ENCODE measurements around the gene ADCK1.
A peak's percentile ranks its signal among the peaks of the same experiment; 100 is the strongest.

Gene ADCK1

DNA sequence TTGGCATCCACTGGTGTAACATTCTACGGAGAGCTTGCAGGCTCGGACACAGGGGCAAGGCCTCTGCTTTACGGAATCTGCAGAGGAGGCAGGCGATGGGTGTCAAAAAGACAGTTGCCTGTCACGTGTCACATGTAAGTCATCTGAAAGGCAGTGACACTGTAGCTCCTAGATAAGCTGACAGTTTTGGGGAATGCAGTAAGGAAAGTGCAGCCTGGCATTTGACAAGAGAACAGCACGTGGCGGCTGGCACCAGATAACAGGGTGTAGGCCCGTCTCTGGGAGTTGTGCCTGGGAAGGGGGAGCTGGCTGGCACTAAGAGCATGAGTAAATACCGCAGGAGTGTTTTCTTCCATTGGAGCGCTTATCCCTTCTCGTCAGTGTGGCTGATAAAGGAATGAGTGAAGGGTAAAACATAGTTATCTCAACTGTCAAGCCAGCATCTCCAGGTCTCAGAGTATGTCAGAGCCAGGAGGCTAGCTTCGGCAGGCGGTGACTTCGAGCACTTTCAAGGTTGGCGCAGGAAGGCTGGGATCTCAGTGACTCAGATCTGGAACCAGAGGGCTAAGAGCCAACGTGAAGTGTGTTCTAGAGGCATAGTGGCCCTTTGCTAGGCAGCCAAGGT lies 26.1 kb downstream of the ADCK1 start:
- ChIA-PET POLR2A (no interaction called here), CTCF (no interaction called here)
- Histone ChIP-seq H3K9me3 (ENCODE audit: control extremely low read depth in 1 of 5, control insufficient read depth in 4 of 5, insufficient read depth in 2 of 5, low read depth in 1 of 5, low read length in 4 of 5) (no peaks in the 10 kb centered on the region), H3K36me3 (ENCODE audit: control insufficient read depth in 4 of 4, insufficient read depth in 4 of 4, low read length in 3 of 4) (peaks cover 2 to 13% (median 8%) of the 10 kb centered on the region in 4 experiments), H3K27me3 (replicated peaks in 2 of 5; ENCODE audit: control insufficient read depth in 4 of 5, insufficient read depth in 5 of 5, low read length in 4 of 5) (no peaks in the 10 kb centered on the region), H3K4me1 (ENCODE audit: control extremely low read depth in 1 of 4, control insufficient read depth in 4 of 4, insufficient read depth in 4 of 4, low read length in 3 of 4) (no peaks in the 10 kb centered on the region), H3K4me3 (ENCODE audit: control insufficient read depth in 1 of 7, extremely low read depth in 1 of 7, insufficient read depth in 4 of 7, low read depth in 2 of 7, low read length in 6 of 7) (no peak overlapping the region), H3K27ac (ENCODE audit: insufficient read depth in 1 of 2, low read depth in 1 of 2, low read length in 2 of 2, poor library complexity in 1 of 2, severe bottlenecking in 2 of 2) (no peak overlapping the region)
- 94% methylated on average over 16 of the region's 16 CpGs for WGBS (ENCODE audit: insufficient coverage)
- peak in 1 of 3 donors; percentile 6 for DNase-seq

GRCh38 chr14:77830692-77831091 lies 30.8 kb downstream of the ADCK1 start:
- H3K27me3 ChIP-seq (replicated peaks in 2 of 5; ENCODE audit: control insufficient read depth in 4 of 5, insufficient read depth in 5 of 5, low read length in 4 of 5): no peaks in the 10 kb centered on the region
- H3K4me3 ChIP-seq (ENCODE audit: control insufficient read depth in 1 of 7, extremely low read depth in 1 of 7, insufficient read depth in 4 of 7, low read depth in 2 of 7, low read length in 6 of 7): no peak overlapping the region
- peaks cover 0 to 5% (median 1%) of the 10 kb centered on the region in 4 experiments for H3K36me3 ChIP-seq (ENCODE audit: control insufficient read depth in 4 of 4, insufficient read depth in 4 of 4, low read length in 3 of 4)
- H3K4me1 ChIP-seq (ENCODE audit: control extremely low read depth in 1 of 4, control insufficient read depth in 4 of 4, insufficient read depth in 4 of 4, low read length in 3 of 4): no peaks in the 10 kb centered on the region
- H3K9me3 ChIP-seq (ENCODE audit: control extremely low read depth in 1 of 5, control insufficient read depth in 4 of 5, insufficient read depth in 2 of 5, low read depth in 1 of 5, low read length in 4 of 5): no peaks in the 10 kb centered on the region
- POLR2A ChIA-PET: no interaction called here
- no peak overlapping the region for H3K27ac ChIP-seq (ENCODE audit: insufficient read depth in 1 of 2, low read depth in 1 of 2, low read length in 2 of 2, poor library complexity in 1 of 2, severe bottlenecking in 2 of 2)
- WGBS (ENCODE audit: insufficient coverage): 100% methylated on average over 1 of the region's 2 CpGs
- no peak for DNase-seq
- CTCF ChIA-PET: interaction anchor here (0.9 to 1.6 kb wide), 3 partner anchors 8 to 31 kb away, joined by 3 to 8 read pairs (median 4); no protein-coding TSS in a partner anchor

DNA sequence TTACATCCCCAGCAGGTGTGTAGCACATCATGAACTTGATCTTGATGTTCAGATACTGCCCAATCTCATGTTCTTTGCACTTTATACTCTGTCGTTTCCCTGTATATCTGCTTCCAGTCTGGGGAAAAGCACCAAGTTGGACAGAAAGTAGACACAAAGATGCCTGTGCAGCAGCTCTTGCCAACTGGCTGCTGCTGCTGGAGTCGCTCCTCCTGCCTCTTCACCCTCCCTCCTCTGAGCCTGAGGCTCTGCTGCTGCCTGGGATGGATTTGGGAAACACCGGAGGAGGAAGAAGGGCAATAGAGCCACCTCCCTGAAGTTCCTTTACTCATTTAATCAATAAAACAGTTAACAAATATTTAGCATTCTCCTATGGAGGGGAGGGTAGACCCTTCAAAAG lies 32.4 kb downstream of the ADCK1 start:
- DNase-seq: no peak
- Histone ChIP-seq H3K4me3 (ENCODE audit: control insufficient read depth in 1 of 7, extremely low read depth in 1 of 7, insufficient read depth in 4 of 7, low read depth in 2 of 7, low read length in 6 of 7) (no peak overlapping the region), H3K36me3 (ENCODE audit: control insufficient read depth in 4 of 4, insufficient read depth in 4 of 4, low read length in 3 of 4) (peaks cover 0 to 5% (median 0%) of the 10 kb centered on the region in 4 experiments), H3K27ac (ENCODE audit: insufficient read depth in 1 of 2, low read depth in 1 of 2, low read length in 2 of 2, poor library complexity in 1 of 2, severe bottlenecking in 2 of 2) (no peak overlapping the region), H3K27me3 (replicated peaks in 2 of 5; ENCODE audit: control insufficient read depth in 4 of 5, insufficient read depth in 5 of 5, low read length in 4 of 5) (no peaks in the 10 kb centered on the region), H3K9me3 (ENCODE audit: control extremely low read depth in 1 of 5, control insufficient read depth in 4 of 5, insufficient read depth in 2 of 5, low read depth in 1 of 5, low read length in 4 of 5) (no peaks in the 10 kb centered on the region), H3K4me1 (ENCODE audit: control extremely low read depth in 1 of 4, control insufficient read depth in 4 of 4, insufficient read depth in 4 of 4, low read length in 3 of 4) (no peaks in the 10 kb centered on the region)
- POLR2A ChIA-PET: no interaction called here
- 0% methylated on average over 1 of the region's 3 CpGs for WGBS (ENCODE audit: insufficient coverage)
- CTCF ChIA-PET: interaction anchor here (1.3 kb wide), 1 partner anchor 31 kb away, joined by 3 read pairs; no protein-coding TSS in a partner anchor

DNA sequence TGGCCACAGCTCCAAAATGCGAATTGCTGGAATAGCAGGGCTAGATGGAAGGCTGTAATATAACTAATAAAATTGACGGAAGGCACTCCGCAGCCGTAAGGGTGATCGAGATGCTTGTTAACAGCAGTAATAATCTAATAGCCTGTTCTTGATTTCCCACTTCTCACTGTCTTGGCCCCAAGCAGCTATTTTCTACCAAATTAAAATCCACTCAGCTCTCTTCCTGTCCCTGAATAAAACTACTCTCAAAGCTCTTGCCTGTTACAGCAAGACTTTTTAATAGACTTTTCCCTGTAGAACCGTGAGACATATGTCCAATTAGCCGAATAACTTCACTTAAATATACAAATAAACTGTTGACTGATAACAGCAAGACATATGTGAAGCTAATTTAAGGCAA lies 38.0 kb downstream of the ADCK1 start:
- Histone ChIP-seq H3K4me3 (ENCODE audit: control insufficient read depth in 1 of 7, extremely low read depth in 1 of 7, insufficient read depth in 4 of 7, low read depth in 2 of 7, low read length in 6 of 7) (no peak overlapping the region), H3K9me3 (ENCODE audit: control extremely low read depth in 1 of 5, control insufficient read depth in 4 of 5, insufficient read depth in 2 of 5, low read depth in 1 of 5, low read length in 4 of 5) (no peaks in the 10 kb centered on the region), H3K4me1 (ENCODE audit: control extremely low read depth in 1 of 4, control insufficient read depth in 4 of 4, insufficient read depth in 4 of 4, low read length in 3 of 4) (no peaks in the 10 kb centered on the region), H3K36me3 (ENCODE audit: control insufficient read depth in 4 of 4, insufficient read depth in 4 of 4, low read length in 3 of 4) (no peaks in the 10 kb centered on the region), H3K27me3 (replicated peaks in 2 of 5; ENCODE audit: control insufficient read depth in 4 of 5, insufficient read depth in 5 of 5, low read length in 4 of 5) (no peaks in the 10 kb centered on the region), H3K27ac (ENCODE audit: insufficient read depth in 1 of 2, low read depth in 1 of 2, low read length in 2 of 2, poor library complexity in 1 of 2, severe bottlenecking in 2 of 2) (no peak overlapping the region)
- 91% methylated on average over 5 of the region's 7 CpGs for WGBS (ENCODE audit: insufficient coverage)
- POLR2A ChIA-PET: interaction anchor here (0.6 kb wide), 1 partner anchor 63 kb away, joined by 4 read pairs; no protein-coding TSS in a partner anchor
- no peak for DNase-seq
- CTCF ChIA-PET: interaction anchor here (1.0 kb wide), 1 partner anchor 15 kb away, joined by 3 read pairs; no protein-coding TSS in a partner anchor

DNA sequence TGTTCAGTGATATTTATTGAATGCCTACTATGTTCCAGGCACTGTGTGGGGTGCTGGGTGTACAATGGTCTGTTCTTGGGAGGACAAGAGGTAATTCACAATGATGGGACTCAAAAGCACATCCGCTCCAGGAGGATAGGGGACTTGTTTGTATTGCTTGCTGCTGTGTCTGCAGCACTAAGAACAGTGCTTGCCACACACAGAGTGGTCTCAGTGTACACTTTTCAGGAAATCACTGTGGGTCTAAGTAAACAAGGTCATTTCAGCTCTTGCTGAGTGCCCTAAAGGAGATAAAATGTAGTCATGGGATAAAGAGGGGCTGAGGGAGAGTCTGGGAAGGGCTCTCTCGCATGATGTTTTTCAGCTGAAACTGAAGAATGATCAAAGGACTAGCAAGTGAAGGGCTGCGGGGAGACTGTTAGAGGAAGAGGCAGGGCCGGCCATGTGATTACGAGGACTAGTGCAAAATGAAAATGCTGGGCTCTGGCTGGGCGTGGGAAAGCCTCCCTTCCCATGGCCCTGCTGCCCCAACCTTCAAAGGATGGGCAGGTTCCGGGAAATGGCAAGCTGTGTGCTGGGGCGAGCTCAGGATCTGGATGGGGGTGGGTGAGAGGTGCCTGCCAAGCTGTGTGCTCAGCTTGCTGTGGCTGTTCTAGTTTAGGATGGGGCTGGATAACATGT lies 39.1 kb downstream of the ADCK1 start:
- ChIA-PET CTCF (no interaction called here), POLR2A (no interaction called here)
- Histone ChIP-seq H3K27ac (ENCODE audit: insufficient read depth in 1 of 2, low read depth in 1 of 2, low read length in 2 of 2, poor library complexity in 1 of 2, severe bottlenecking in 2 of 2) (no peak overlapping the region), H3K9me3 (ENCODE audit: control extremely low read depth in 1 of 5, control insufficient read depth in 4 of 5, insufficient read depth in 2 of 5, low read depth in 1 of 5, low read length in 4 of 5) (no peaks in the 10 kb centered on the region), H3K27me3 (replicated peaks in 2 of 5; ENCODE audit: control insufficient read depth in 4 of 5, insufficient read depth in 5 of 5, low read length in 4 of 5) (no peaks in the 10 kb centered on the region), H3K4me3 (ENCODE audit: control insufficient read depth in 1 of 7, extremely low read depth in 1 of 7, insufficient read depth in 4 of 7, low read depth in 2 of 7, low read length in 6 of 7) (no peak overlapping the region), H3K4me1 (ENCODE audit: control extremely low read depth in 1 of 4, control insufficient read depth in 4 of 4, insufficient read depth in 4 of 4, low read length in 3 of 4) (no peaks in the 10 kb centered on the region), H3K36me3 (ENCODE audit: control insufficient read depth in 4 of 4, insufficient read depth in 4 of 4, low read length in 3 of 4) (no peaks in the 10 kb centered on the region)
- no peak for DNase-seq
- WGBS (ENCODE audit: insufficient coverage): 93% methylated on average over 7 of the region's 8 CpGs

- ChIA-PET POLR2A (no interaction called here), CTCF (no interaction called here)
Observed at GRCh38 chr14:77843195-77843594, 43.3 kb downstream of the ADCK1 start.

GRCh38 chr14:77843651-77844050 lies 43.7 kb downstream of the ADCK1 start:
- CTCF ChIA-PET: interaction anchor here (2.5 kb wide), 1 partner anchor 18 kb away, joined by 8 read pairs; no protein-coding TSS in a partner anchor
- POLR2A ChIA-PET: no interaction called here

More at GRCh38 chr14:77843195-77843594, 43.3 kb downstream of the ADCK1 start:
- Histone ChIP-seq H3K27ac (ENCODE audit: insufficient read depth in 1 of 2, low read depth in 1 of 2, low read length in 2 of 2, poor library complexity in 1 of 2, severe bottlenecking in 2 of 2) (no peak overlapping the region), H3K4me1 (ENCODE audit: control extremely low read depth in 1 of 4, control insufficient read depth in 4 of 4, insufficient read depth in 4 of 4, low read length in 3 of 4) (no peaks in the 10 kb centered on the region), H3K36me3 (ENCODE audit: control insufficient read depth in 4 of 4, insufficient read depth in 4 of 4, low read length in 3 of 4) (peaks cover 0 to 3% (median 0%) of the 10 kb centered on the region in 4 experiments), H3K4me3 (ENCODE audit: control insufficient read depth in 1 of 7, extremely low read depth in 1 of 7, insufficient read depth in 4 of 7, low read depth in 2 of 7, low read length in 6 of 7) (no peak overlapping the region), H3K27me3 (replicated peaks in 2 of 5; ENCODE audit: control insufficient read depth in 4 of 5, insufficient read depth in 5 of 5, low read length in 4 of 5) (no peaks in the 10 kb centered on the region), H3K9me3 (ENCODE audit: control extremely low read depth in 1 of 5, control insufficient read depth in 4 of 5, insufficient read depth in 2 of 5, low read depth in 1 of 5, low read length in 4 of 5) (no peaks in the 10 kb centered on the region)
- no peak for DNase-seq
- no CpG with 5 or more reads among the region's 3 CpGs for WGBS (ENCODE audit: insufficient coverage)

More at GRCh38 chr14:77843651-77844050, 43.7 kb downstream of the ADCK1 start:
- Histone ChIP-seq H3K27ac (ENCODE audit: insufficient read depth in 1 of 2, low read depth in 1 of 2, low read length in 2 of 2, poor library complexity in 1 of 2, severe bottlenecking in 2 of 2) (no peak overlapping the region), H3K4me1 (ENCODE audit: control extremely low read depth in 1 of 4, control insufficient read depth in 4 of 4, insufficient read depth in 4 of 4, low read length in 3 of 4) (no peaks in the 10 kb centered on the region), H3K9me3 (ENCODE audit: control extremely low read depth in 1 of 5, control insufficient read depth in 4 of 5, insufficient read depth in 2 of 5, low read depth in 1 of 5, low read length in 4 of 5) (no peaks in the 10 kb centered on the region), H3K36me3 (ENCODE audit: control insufficient read depth in 4 of 4, insufficient read depth in 4 of 4, low read length in 3 of 4) (peaks cover 0 to 3% (median 0%) of the 10 kb centered on the region in 4 experiments), H3K4me3 (ENCODE audit: control insufficient read depth in 1 of 7, extremely low read depth in 1 of 7, insufficient read depth in 4 of 7, low read depth in 2 of 7, low read length in 6 of 7) (no peak overlapping the region), H3K27me3 (replicated peaks in 2 of 5; ENCODE audit: control insufficient read depth in 4 of 5, insufficient read depth in 5 of 5, low read length in 4 of 5) (no peaks in the 10 kb centered on the region)
- DNase-seq: no peak
- WGBS (ENCODE audit: insufficient coverage): no CpG with 5 or more reads among the region's 1 CpG
